Neural progenitor cell (in vitro differentiated cells): ENCODE measurements around the gene TMEM39A. TPM values are rescaled to one million over a fixed set of nuclear protein-coding genes. Genes with fewer than 3 reads are reported as not detected.

Source experiments
- DNase-seq: peaks from one replicate; pipeline ENCODE4 v3.0.0-alpha.2; 2016; ENCODE audit warnings: low spot score
- H2AFZ ChIP-seq: fragments of 200-600 bp; sonication (generic); replicated peaks from 2 replicates; pipeline ENCODE4 v1.6.1; 2016; ENCODE audit warnings: antibody characterized with exemption
- H3F3A ChIP-seq: fragments of 200-600 bp; sonication (generic); 2 replicates; pipeline ENCODE4 v1.6.1; 2016; ENCODE audit warnings: antibody characterized with exemption, low read depth
- H3K27ac ChIP-seq: fragments of 200-600 bp; sonication (generic); 2 replicates; pipeline ENCODE4 v1.5.1; 2016; ENCODE audit warnings: mild to moderate bottlenecking
- H3K27me3 ChIP-seq: fragments of 200-600 bp; sonication (generic); 2 replicates; pipeline ENCODE4 v1.6.1; 2016; ENCODE audit warnings: mild to moderate bottlenecking, moderate library complexity
- H3K36me3 ChIP-seq: fragments of 200-600 bp; sonication (generic); 2 replicates; pipeline ENCODE4 v1.5.1; 2016
- H3K4me1 ChIP-seq: fragments of 200-600 bp; sonication (generic); 2 replicates; pipeline ENCODE4 v1.6.1; 2016; ENCODE audit warnings: mixed run types
- H3K4me2 ChIP-seq: fragments of 200-600 bp; sonication (generic); 2 replicates; pipeline ENCODE4 v1.6.1; 2016
- H3K4me3 ChIP-seq: fragments of 200-600 bp; sonication (generic); 2 replicates; pipeline ENCODE4 v1.5.1; 2016
- H3K79me2 ChIP-seq: fragments of 200-600 bp; sonication (generic); 2 replicates; pipeline ENCODE4 v1.6.1; 2016; ENCODE audit warnings: low read depth
- H3K9ac ChIP-seq: fragments of 200-600 bp; sonication (generic); 2 replicates; pipeline ENCODE4 v1.6.1; 2016
- H3K9me3 ChIP-seq: fragments of 200-600 bp; sonication (generic); 2 replicates; pipeline ENCODE4 v1.5.1; 2016; ENCODE audit warnings: low read depth
- H4K20me1 ChIP-seq: fragments of 200-600 bp; sonication (generic); 2 replicates; pipeline ENCODE4 v1.6.1; 2016; ENCODE audit warnings: low read depth
- H3K27ac Mint-ChIP-seq: 3 replicates; pipeline ENCODE4 v1.8.0; 2021; ENCODE audit warnings: mixed read lengths
- H3K27me3 Mint-ChIP-seq: 2 replicates; pipeline ENCODE4 v1.8.0; 2022; ENCODE audit warnings: low read depth, mild to moderate bottlenecking, inconsistent platforms, moderate library complexity, mixed read lengths; ENCODE audit not compliant: insufficient read depth
- H3K36me3 Mint-ChIP-seq: 3 replicates; pipeline ENCODE4 v1.8.0; 2021; ENCODE audit warnings: mixed read lengths
- H3K4me1 Mint-ChIP-seq: 3 replicates; pipeline ENCODE4 v1.8.0; 2021; ENCODE audit warnings: mixed read lengths
- H3K4me3 Mint-ChIP-seq: 3 replicates; pipeline ENCODE4 v1.8.0; 2021; ENCODE audit warnings: mild to moderate bottlenecking, moderate library complexity, mixed read lengths
- H3K9me3 Mint-ChIP-seq: 3 replicates; pipeline ENCODE4 v1.8.0; 2020; ENCODE audit warnings: mixed read lengths
- CTCF ChIP-seq: fragments of 200-600 bp; sonication (generic); IDR thresholded peaks from 2 replicates; pipeline ENCODE4 v1.5.1; 2017; ENCODE audit warnings: antibody characterized with exemption, mild to moderate bottlenecking
- EZH2 ChIP-seq: fragments of 200-600 bp; sonication (generic); IDR thresholded peaks from 2 replicates; pipeline ENCODE4 v1.6.1; 2017; ENCODE audit warnings: antibody characterized with exemption, mild to moderate bottlenecking, moderate library complexity
- EZH2phosphoT487 ChIP-seq: fragments of 200-600 bp; sonication (generic); IDR thresholded peaks from 2 replicates; pipeline ENCODE4 v1.6.1; 2017; ENCODE audit warnings: antibody characterized with exemption
- total RNA-seq: library from RNA; depleted of rRNA; stranded (reverse); fragments of >200 nt; gene quantifications from 2 replicates; pipeline ENCODE4 v1.2.3, GENCODE V29; 2015; ENCODE audit warnings: low replicate concordance

TMEM39A gene
- total RNA-seq, 1 donor from 2014 or later = 41.2 TPM

GRCh38 chr3:119470866-119471265 lies 7.5 kb upstream of the TMEM39A start:
- no peak for DNase-seq
- Mint-ChIP-seq H3K27ac (peak overlapping the region; percentile 12), H3K27me3 (no peaks in the 10 kb centered on the region), H3K4me3 (peak overlapping the region; percentile 57), H3K4me1 (peaks cover 24% of the 10 kb centered on the region), H3K36me3 (peaks cover 11% of the 10 kb centered on the region), H3K9me3 (no peaks in the 10 kb centered on the region)
- Histone ChIP-seq H3K79me2 (peaks cover 14% of the 10 kb centered on the region), H2AFZ (no peak overlapping the region), H3K4me2 (no peak overlapping the region), H3K36me3 (no peaks in the 10 kb centered on the region), H3K27ac (no peak overlapping the region), H3F3A (peaks cover 5% of the 10 kb centered on the region), H3K27me3 (no peaks in the 10 kb centered on the region), H3K4me3 (no peak overlapping the region), H3K9ac (no peak overlapping the region), H4K20me1 (no peaks in the 10 kb centered on the region), H3K4me1 (peaks cover 6% of the 10 kb centered on the region), H3K9me3 (no peaks in the 10 kb centered on the region)
- no peak for TF ChIP-seq EZH2
- no peak for TF ChIP-seq CTCF
- TF ChIP-seq EZH2phosphoT487 = no peak

- H3K9me3 ChIP-seq = no peaks in the 10 kb centered on the region
- TF ChIP-seq EZH2 (no peak), EZH2phosphoT487 (no peak), CTCF (no peak)
- peaks cover 14% of the 10 kb centered on the region for H3K79me2 ChIP-seq
- peak overlapping the region; percentile 97 for H3K4me3 Mint-ChIP-seq
- H4K20me1 ChIP-seq = no peaks in the 10 kb centered on the region
- H3K9me3 Mint-ChIP-seq = no peaks in the 10 kb centered on the region
- H3K27ac Mint-ChIP-seq = peak overlapping the region; percentile 85
- H3K27ac ChIP-seq = no peak overlapping the region
- no peaks in the 10 kb centered on the region for H3K36me3 ChIP-seq
- peak overlapping the region; percentile 92 for H3K4me2 ChIP-seq
- H2AFZ ChIP-seq = peak overlapping the region; percentile 100
- peaks cover 24% of the 10 kb centered on the region for H3K4me1 Mint-ChIP-seq
- no peaks in the 10 kb centered on the region for H3K27me3 Mint-ChIP-seq
- H3K4me3 ChIP-seq = peak overlapping the region; percentile 98
- H3K27me3 ChIP-seq = no peaks in the 10 kb centered on the region
- H3K9ac ChIP-seq = peak overlapping the region; percentile 76
- peaks cover 6% of the 10 kb centered on the region for H3K4me1 ChIP-seq
- peaks cover 5% of the 10 kb centered on the region for H3F3A ChIP-seq
- DNase-seq = no peak
- H3K36me3 Mint-ChIP-seq = peaks cover 11% of the 10 kb centered on the region
These were observed 6.2 kb upstream of the TMEM39A start for GRCh38 chr3:119469418-119470189.

- Mint-ChIP-seq H3K36me3 (peaks cover 11% of the 10 kb centered on the region), H3K9me3 (no peaks in the 10 kb centered on the region), H3K27ac (peak overlapping the region; percentile 85), H3K4me1 (peaks cover 35% of the 10 kb centered on the region), H3K4me3 (peak overlapping the region; percentile 97), H3K27me3 (peaks cover 1% of the 10 kb centered on the region)
- H3K4me1 ChIP-seq = peaks cover 11% of the 10 kb centered on the region
- peaks cover 18% of the 10 kb centered on the region for H3K79me2 ChIP-seq
- DNase-seq = no peak
- no peaks in the 10 kb centered on the region for H3K9me3 ChIP-seq
- peaks cover 11% of the 10 kb centered on the region for H3F3A ChIP-seq
- H3K27me3 ChIP-seq = no peaks in the 10 kb centered on the region
- no peaks in the 10 kb centered on the region for H3K36me3 ChIP-seq
- H3K27ac ChIP-seq = no peak overlapping the region
- TF ChIP-seq EZH2 = no peak
- TF ChIP-seq CTCF = no peak
- TF ChIP-seq EZH2phosphoT487 = no peak
- no peaks in the 10 kb centered on the region for H4K20me1 ChIP-seq
- peak overlapping the region; percentile 92 for H3K4me2 ChIP-seq
- no peak overlapping the region for H3K4me3 ChIP-seq
- peak overlapping the region; percentile 100 for H2AFZ ChIP-seq
- no peak overlapping the region for H3K9ac ChIP-seq
These were observed 4.6 kb upstream of the TMEM39A start for GRCh38 chr3:119468041-119468440.
